Endodermal cell (in vitro differentiated cells): ENCODE measurements around the gene ACAP1. TPM values are rescaled to one million over a fixed set of nuclear protein-coding genes. Genes with fewer than 3 reads are reported as not detected.
A peak's percentile ranks its signal among the peaks of the same experiment; 100 is the strongest.
"Not testable (repeated sequence)": the region's sequence is repeated elsewhere in the genome, so short reads cannot be mapped to it uniquely, and the experiment has no call there.

Experiments
- DNase-seq: peaks from one replicate; pipeline ENCODE4 v3.0.0-alpha.2; 2017
- H3K27ac ChIP-seq: 2 replicates; pipeline ENCODE4 v1.5.1; 2013; ENCODE audit warnings: mild to moderate bottlenecking, low read depth, low read length, moderate library complexity
- H3K27me3 ChIP-seq: 2 replicates; pipeline ENCODE4 v1.6.1; 2013; ENCODE audit warnings: mild to moderate bottlenecking, low read length, moderate library complexity; ENCODE audit not compliant: insufficient read depth, control insufficient read depth, poor library complexity, severe bottlenecking
- H3K36me3 ChIP-seq: 2 replicates; pipeline ENCODE4 v1.7.0; 2013; ENCODE audit warnings: mild to moderate bottlenecking, low read length, moderate library complexity; ENCODE audit not compliant: control insufficient read depth, insufficient read depth
- H3K4me1 ChIP-seq: one replicate; pipeline ENCODE4 v1.7.0; 2013; ENCODE audit warnings: low read length; ENCODE audit not compliant: control insufficient read depth, insufficient read depth
- H3K4me3 ChIP-seq: 2 replicates; pipeline ENCODE4 v1.5.1; 2013; ENCODE audit warnings: mild to moderate bottlenecking, low read length, moderate library complexity
- H3K9ac ChIP-seq: 2 replicates; pipeline ENCODE4 v1.6.1; 2013; ENCODE audit warnings: mild to moderate bottlenecking, low read length, moderate library complexity; ENCODE audit not compliant: poor library complexity, severe bottlenecking; ENCODE audit errors: extremely low read depth
- H3K9me3 ChIP-seq: 2 replicates; pipeline ENCODE4 v1.6.1; 2013; ENCODE audit warnings: mild to moderate bottlenecking, low read length, moderate library complexity; ENCODE audit not compliant: control insufficient read depth
- H3K27ac Mint-ChIP-seq: 2 replicates; pipeline ENCODE4 v1.8.0; 2020; ENCODE audit warnings: mixed read lengths
- H3K27me3 Mint-ChIP-seq: 2 replicates; pipeline ENCODE4 v1.8.0; 2021; ENCODE audit warnings: mild to moderate bottlenecking, mixed read lengths; ENCODE audit not compliant: insufficient read depth
- H3K36me3 Mint-ChIP-seq: 2 replicates; pipeline ENCODE4 v1.8.0; 2020; ENCODE audit warnings: low read depth, mixed read lengths
- H3K4me1 Mint-ChIP-seq: 2 replicates; pipeline ENCODE4 v1.8.0; 2020; ENCODE audit warnings: mixed read lengths
- H3K4me3 Mint-ChIP-seq: 2 replicates; pipeline ENCODE4 v1.8.0; 2020; ENCODE audit warnings: mild to moderate bottlenecking, moderate library complexity, mixed read lengths
- H3K9me3 Mint-ChIP-seq: 2 replicates; pipeline ENCODE4 v1.8.0; 2020; ENCODE audit warnings: mild to moderate bottlenecking, mixed read lengths
- CTCF ChIP-seq: fragments of 200-600 bp; sonication (generic); conservative IDR thresholded peaks from 2 replicates; pipeline ENCODE4 v1.5.0; 2021; ENCODE audit warnings: antibody characterized with exemption, mild to moderate bottlenecking
- WGBS, 2 experiments: methylation state at CpG; one replicate each; pipeline versions ENCODE4 v1.1.5 to v1.1.7; 2013; ENCODE audit warnings: missing lambda C conversion rate in 2 of 2, mixed read lengths in 1 of 2; ENCODE audit not compliant: insufficient coverage in 1 of 2, insufficient read length in 1 of 2; 5-methylcytosine and 5-hydroxymethylcytosine counted together
- total RNA-seq, 2 donors: library from RNA; stranded (reverse); fragmentation: NEBNext Ultra II Directional in 1 of 2; extraction: Animal tissue kit (Norgen Biotek cat#: 25700) in 1 of 2; gene quantifications; 2 replicates in 1 of 2; 3 replicates in 1 of 2; pipeline ENCODE4 v1.2.1, GENCODE V29; 2021

Gene ACAP1
- total RNA-seq, 2 donors from 2014 or later, result 4.5 to 8.4 TPM

GRCh38 chr17:7363311-7363710 lies 27.0 kb downstream of the ACAP1 start:
- Histone ChIP-seq H3K9me3 (no peaks in the 10 kb centered on the region), H3K4me3 (no peak overlapping the region), H3K4me1 (no peaks in the 10 kb centered on the region), H3K27me3 (no peaks in the 10 kb centered on the region), H3K36me3 (no peaks in the 10 kb centered on the region), H3K9ac (no peak overlapping the region), H3K27ac (no peak overlapping the region)
- TF ChIP-seq CTCF, result no peak
- DNase-seq, result no peak
- no peaks in the 10 kb centered on the region for H3K36me3 Mint-ChIP-seq
- H3K9me3 Mint-ChIP-seq, result no peaks in the 10 kb centered on the region
- peaks cover 12% of the 10 kb centered on the region for H3K27me3 Mint-ChIP-seq
- no peak overlapping the region for H3K27ac Mint-ChIP-seq
- H3K4me1 Mint-ChIP-seq, result no peaks in the 10 kb centered on the region
- WGBS, 2 experiments, result 91 to 93% methylated on average over 6 of the region's 6 CpGs
- H3K4me3 Mint-ChIP-seq, result no peak overlapping the region

DNA sequence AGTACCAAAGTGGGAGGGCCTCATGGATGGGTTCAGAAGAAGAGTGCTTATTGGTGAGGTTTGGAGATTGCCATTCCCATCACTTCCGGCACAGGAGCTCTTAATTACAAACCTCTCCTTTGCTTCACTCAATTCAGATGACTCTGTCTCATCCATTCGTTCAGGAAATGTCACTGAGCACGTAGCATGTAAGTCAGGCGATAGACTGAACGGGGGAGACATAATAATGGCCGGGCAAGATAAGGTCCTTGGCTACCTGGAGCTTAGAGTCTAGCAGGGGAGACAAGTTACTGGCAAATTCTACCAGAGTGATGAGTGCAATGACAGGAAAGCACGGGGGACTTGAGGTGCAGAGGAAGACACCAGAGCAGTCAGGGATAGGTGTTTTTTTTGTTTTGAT lies 29.6 kb downstream of the ACAP1 start:
- DNase-seq, result not testable (repeated sequence)

GRCh38 chr17:7367083-7367482 lies 30.8 kb downstream of the ACAP1 start:
- no peaks in the 10 kb centered on the region for H3K9me3 Mint-ChIP-seq
- H3K36me3 Mint-ChIP-seq, result no peaks in the 10 kb centered on the region
- 69% methylated on average over 8 of the region's 8 CpGs; no CpG with 5 or more reads in 1 of the 2 experiments for WGBS, 2 experiments
- H3K27me3 Mint-ChIP-seq, result peaks cover 19% of the 10 kb centered on the region
- H3K27ac ChIP-seq, result no peak overlapping the region
- H3K36me3 ChIP-seq, result no peaks in the 10 kb centered on the region
- no peak overlapping the region for H3K4me3 ChIP-seq
- H3K27ac Mint-ChIP-seq, result no peak overlapping the region
- H3K9ac ChIP-seq, result no peak overlapping the region
- no peaks in the 10 kb centered on the region for H3K9me3 ChIP-seq
- peak; percentile 91 for DNase-seq
- no peak overlapping the region for H3K4me3 Mint-ChIP-seq
- H3K27me3 ChIP-seq, result no peaks in the 10 kb centered on the region
- no peaks in the 10 kb centered on the region for H3K4me1 ChIP-seq
- H3K4me1 Mint-ChIP-seq, result no peaks in the 10 kb centered on the region
- no peak for TF ChIP-seq CTCF

More for the DNA sequence above, 29.6 kb downstream of the ACAP1 start:
- not testable (repeated sequence) for H3K36me3 ChIP-seq, H3K4me3 ChIP-seq, H3K4me3 Mint-ChIP-seq, H3K4me1 ChIP-seq, H3K4me1 Mint-ChIP-seq, H3K9ac ChIP-seq, H3K27ac Mint-ChIP-seq, H3K27me3 ChIP-seq, H3K9me3 Mint-ChIP-seq, H3K27ac ChIP-seq, H3K9me3 ChIP-seq, H3K36me3 Mint-ChIP-seq
- H3K27me3 Mint-ChIP-seq, result peaks cover 21% of the 10 kb centered on the region
- WGBS, 2 experiments, result 91 to 100% methylated on average over 1 to 5 of the region's 7 CpGs
